Right lobe of liver (tissue), 4 donors: ENCODE data around the gene FAM204A.

ENCODE experiments used
- CTCF ChIP-seq, 4 donors: fragments of 200-600 bp in 3 of 4; fragments of 450-650 bp in 1 of 4; IDR thresholded peaks; one replicate each; pipeline versions ENCODE4 v1.5.1 to v1.8.0; 2016 to 2022; ENCODE audit warnings: antibody characterized with exemption in 4 of 4, mild to moderate bottlenecking in 2 of 4
- POLR2A ChIP-seq: fragments of 450-650 bp; IDR thresholded peaks from one replicate; pipeline ENCODE4 v1.6.1; 2017; ENCODE audit warnings: antibody characterized with exemption, mild to moderate bottlenecking
- donor health status: DM: no; HTN: no; CAD: no.
- donor health status: DM: no; HTN: no; CAD: no.
- donor health status: DM: no; HTN: yes; CAD: no.

- no peak for TF ChIP-seq CTCF (IDR thresholded peaks at IDR 0.05)
- no peak for TF ChIP-seq POLR2A
Measured at GRCh38 chr10:118307220-118307619, 34.9 kb downstream of the FAM204A start.
